ENCODE measurements around the gene PPIL4. TPM values are rescaled to one million over a fixed set of nuclear protein-coding genes. Genes with fewer than 3 reads are reported as not detected.

PPIL4 gene
- total and polyA plus RNA-seq, 7 experiments from 2014 or later, result 15.3 to 42.9 (median 28.1) TPM

GRCh38 chr6:149493761-149494320 lies 52.0 kb downstream of the PPIL4 start:
- Histone ChIP-seq H3K4me3 (ENCODE audit: low read length) (no peak overlapping the region), H3K27ac (ENCODE audit: low read depth, low read length) (peak overlapping the region; percentile 94), H3K9me3 (ENCODE audit: control insufficient read depth in 2 of 3, low read length in 3 of 3) (no peaks in the 10 kb centered on the region), H3K27me3 (ENCODE audit: control insufficient read depth in 2 of 2, insufficient read depth in 2 of 2, low read length in 2 of 2) (no peaks in the 10 kb centered on the region), H3K36me3 (ENCODE audit: control insufficient read depth in 2 of 3, insufficient read depth in 3 of 3, low read length in 3 of 3) (no peaks in the 10 kb centered on the region), H3K4me1 (ENCODE audit: control insufficient read depth in 2 of 2, insufficient read depth in 2 of 2, low read length in 2 of 2) (peaks cover 16 to 48% of the 10 kb centered on the region in 2 donors)
- CTCF ChIA-PET, result interaction anchor here (1.4 to 5.8 kb wide), 4 partner anchors 9 to 62 kb away, joined by 3 to 43 read pairs (median 6); partner anchors contain the start of gene ZC3H12D
- no peak for DNase-seq
- ATAC-seq, result no peak
- H3K4me1 Mint-ChIP-seq, result peaks cover 30 to 89% (median 58%) of the 10 kb centered on the region in 7 donors
- H3K27ac Mint-ChIP-seq, result peak overlapping the region; percentile 84 to 100 (median 92)
- intact Hi-C loops (cut with micrococcal nuclease), result no loop called here
- no peaks in the 10 kb centered on the region for H3K27me3 Mint-ChIP-seq
- H3K4me3 Mint-ChIP-seq, result peak overlapping the region in 5 of 10 donors; percentile 1 to 75 (median 48)
- H3K36me3 Mint-ChIP-seq, result peaks cover 0 to 9% (median 7%) of the 10 kb centered on the region in 5 donors
- H3K9me3 Mint-ChIP-seq, result peaks cover 0 to 1% (median 0%) of the 10 kb centered on the region in 11 donors
- POLR2A ChIA-PET, result interaction anchor here (0.6 to 3.8 kb wide), 7 partner anchors 11 to 346 kb away, joined by 3 to 32 read pairs (median 6); no protein-coding TSS in a partner anchor

- Histone ChIP-seq H3K27ac (ENCODE audit: low read depth, low read length) (peak overlapping the region; percentile 15), H3K4me1 (ENCODE audit: control insufficient read depth in 2 of 2, insufficient read depth in 2 of 2, low read length in 2 of 2) (peaks cover 16 to 46% of the 10 kb centered on the region in 2 donors), H3K36me3 (ENCODE audit: control insufficient read depth in 2 of 3, insufficient read depth in 3 of 3, low read length in 3 of 3) (no peaks in the 10 kb centered on the region), H3K27me3 (ENCODE audit: control insufficient read depth in 2 of 2, insufficient read depth in 2 of 2, low read length in 2 of 2) (no peaks in the 10 kb centered on the region), H3K4me3 (ENCODE audit: low read length) (no peak overlapping the region), H3K9me3 (ENCODE audit: control insufficient read depth in 2 of 3, low read length in 3 of 3) (no peaks in the 10 kb centered on the region)
- Mint-ChIP-seq H3K4me1 (peaks cover 30 to 88% (median 55%) of the 10 kb centered on the region in 7 donors), H3K9me3 (peaks cover 0 to 1% (median 0%) of the 10 kb centered on the region in 11 donors), H3K27ac (peak overlapping the region; percentile 84 to 100 (median 92)), H3K27me3 (no peaks in the 10 kb centered on the region), H3K4me3 (peak overlapping the region in 4 of 10 donors; percentile 1 to 69 (median 20)), H3K36me3 (peaks cover 0 to 9% (median 6%) of the 10 kb centered on the region in 5 donors)
- no peak for DNase-seq
- intact Hi-C loops (cut with micrococcal nuclease), result no loop called here
- POLR2A ChIA-PET, result interaction anchor here (1.8 kb wide), 1 partner anchor 18 kb away, joined by 6 read pairs; no protein-coding TSS in a partner anchor
- no peak for ATAC-seq
- CTCF ChIA-PET, result interaction anchor here (0.6 to 5.8 kb wide), 4 partner anchors 8 to 474 kb away, joined by 3 to 43 read pairs (median 6); partner anchors contain the start of gene ZC3H12D
Measured at GRCh38 chr6:149492798-149493343, 53.0 kb downstream of the PPIL4 start.

DNA sequence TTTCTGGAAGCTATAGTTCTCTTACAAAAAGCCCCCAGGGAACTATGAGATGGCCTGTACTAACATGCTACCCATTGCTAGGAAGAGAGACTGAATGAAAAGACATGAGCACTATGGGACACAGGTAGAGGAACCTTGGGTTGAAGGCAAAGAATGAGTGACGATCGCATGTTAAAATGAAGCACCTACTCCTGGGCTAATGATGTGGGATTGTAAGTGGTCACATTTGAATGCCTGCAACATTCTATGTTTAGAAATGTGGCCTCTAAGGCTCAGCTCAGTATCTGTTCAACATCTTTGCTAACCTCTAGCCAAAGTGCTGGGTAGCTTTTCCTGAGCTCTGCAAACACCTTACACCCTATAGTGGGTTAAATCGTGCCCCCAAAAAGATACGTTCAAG lies 55.9 kb downstream of the PPIL4 start:
- DNase-seq, result no peak
- intact Hi-C loops (cut with micrococcal nuclease), result no loop called here
- H3K9me3 Mint-ChIP-seq, result peaks cover 0 to 1% (median 0%) of the 10 kb centered on the region in 11 donors
- ATAC-seq, result no peak
- H3K4me3 Mint-ChIP-seq, result no peak overlapping the region
- Histone ChIP-seq H3K27me3 (ENCODE audit: control insufficient read depth in 2 of 2, insufficient read depth in 2 of 2, low read length in 2 of 2) (no peaks in the 10 kb centered on the region), H3K36me3 (ENCODE audit: control insufficient read depth in 2 of 3, insufficient read depth in 3 of 3, low read length in 3 of 3) (no peaks in the 10 kb centered on the region), H3K9me3 (ENCODE audit: control insufficient read depth in 2 of 3, low read length in 3 of 3) (no peaks in the 10 kb centered on the region), H3K27ac (ENCODE audit: low read depth, low read length) (peak overlapping the region; percentile 8), H3K4me3 (ENCODE audit: low read length) (no peak overlapping the region), H3K4me1 (ENCODE audit: control insufficient read depth in 2 of 2, insufficient read depth in 2 of 2, low read length in 2 of 2) (peaks cover 22 to 29% of the 10 kb centered on the region in 2 donors)
- peak overlapping the region in 6 of 9 donors; percentile 0 to 100 (median 34) for H3K27ac Mint-ChIP-seq
- H3K36me3 Mint-ChIP-seq, result peaks cover 0 to 9% (median 0%) of the 10 kb centered on the region in 5 donors
- CTCF ChIA-PET, result interaction anchor here (1.0 to 2.3 kb wide), 2 partner anchors 27 to 59 kb away, joined by 3 to 13 read pairs; no protein-coding TSS in a partner anchor
- no peaks in the 10 kb centered on the region for H3K27me3 Mint-ChIP-seq
- POLR2A ChIA-PET, result interaction anchor here (0.6 to 1.4 kb wide), 3 partner anchors 10 to 204 kb away, joined by 3 read pairs; no protein-coding TSS in a partner anchor
- peaks cover 19 to 75% (median 38%) of the 10 kb centered on the region in 7 donors for H3K4me1 Mint-ChIP-seq

DNA sequence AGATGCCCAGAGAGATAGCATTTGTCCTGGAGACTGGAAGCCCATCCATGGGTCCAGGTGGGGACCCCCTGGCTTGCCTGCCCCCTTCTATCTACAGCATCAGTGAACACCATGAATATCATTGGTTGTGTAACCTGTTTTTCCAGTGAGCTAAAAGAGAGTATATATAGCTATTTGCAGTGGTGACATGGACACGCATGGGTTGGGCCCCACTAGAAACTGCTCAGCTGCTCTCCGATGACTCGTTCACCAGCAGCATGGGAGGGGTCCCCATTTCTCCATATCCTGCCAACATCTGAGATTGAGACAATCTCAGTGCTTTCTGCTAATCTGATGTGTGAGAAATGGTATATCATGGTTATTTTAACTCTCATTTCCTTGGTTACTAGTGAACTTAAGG lies 57.0 kb downstream of the PPIL4 start:
- intact Hi-C loops (cut with micrococcal nuclease), result no loop called here

DNA sequence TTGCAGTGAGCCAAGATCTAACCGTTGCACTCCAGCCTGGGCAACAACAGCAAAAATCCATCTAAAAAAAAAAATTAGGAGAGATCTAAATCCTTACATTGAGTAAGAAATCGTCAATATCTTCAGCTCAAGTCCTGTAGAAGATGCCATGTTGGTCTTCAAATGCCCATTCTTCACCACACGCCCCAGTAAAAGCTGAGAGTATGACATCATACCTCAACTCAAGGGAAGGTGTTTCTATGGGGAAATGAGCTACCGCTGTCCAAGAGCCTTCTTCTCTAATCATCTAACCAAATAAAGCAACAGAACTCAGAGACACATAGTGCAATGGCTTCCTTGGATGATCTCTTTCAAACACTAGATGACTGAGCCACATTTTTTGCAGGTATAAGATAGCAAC lies 58.5 kb downstream of the PPIL4 start:
- Mint-ChIP-seq H3K9me3 (no peaks in the 10 kb centered on the region), H3K27ac (peak overlapping the region in 7 of 9 donors; percentile 0 to 100 (median 59)), H3K27me3 (no peaks in the 10 kb centered on the region), H3K4me1 (peaks cover 13 to 57% (median 39%) of the 10 kb centered on the region in 7 donors), H3K36me3 (peaks cover 0 to 9% (median 0%) of the 10 kb centered on the region in 5 donors), H3K4me3 (no peak overlapping the region)
- Histone ChIP-seq H3K4me3 (ENCODE audit: low read length) (no peak overlapping the region), H3K36me3 (ENCODE audit: control insufficient read depth in 2 of 3, insufficient read depth in 3 of 3, low read length in 3 of 3) (no peaks in the 10 kb centered on the region), H3K4me1 (ENCODE audit: control insufficient read depth in 2 of 2, insufficient read depth in 2 of 2, low read length in 2 of 2) (peaks cover 12 to 20% of the 10 kb centered on the region in 2 donors), H3K9me3 (ENCODE audit: control insufficient read depth in 2 of 3, low read length in 3 of 3) (no peaks in the 10 kb centered on the region), H3K27me3 (ENCODE audit: control insufficient read depth in 2 of 2, insufficient read depth in 2 of 2, low read length in 2 of 2) (no peaks in the 10 kb centered on the region), H3K27ac (ENCODE audit: low read depth, low read length) (no peak overlapping the region)
- no peak for DNase-seq
- CTCF ChIA-PET, result interaction anchor here (1.1 to 3.7 kb wide), 4 partner anchors 9 to 164 kb away, joined by 3 to 22 read pairs (median 6); no protein-coding TSS in a partner anchor
- ATAC-seq, result no peak
- intact Hi-C loops (cut with micrococcal nuclease), result no loop called here
- POLR2A ChIA-PET, result no interaction called here

More for the DNA sequence above, 57.0 kb downstream of the PPIL4 start:
- H3K4me1 Mint-ChIP-seq, result peaks cover 16 to 68% (median 36%) of the 10 kb centered on the region in 7 donors
- no peaks in the 10 kb centered on the region for H3K27me3 Mint-ChIP-seq
- peaks cover 0 to 1% (median 0%) of the 10 kb centered on the region in 11 donors for H3K9me3 Mint-ChIP-seq
- Histone ChIP-seq H3K27ac (ENCODE audit: low read depth, low read length) (peak overlapping the region; percentile 37), H3K36me3 (ENCODE audit: control insufficient read depth in 2 of 3, insufficient read depth in 3 of 3, low read length in 3 of 3) (no peaks in the 10 kb centered on the region), H3K9me3 (ENCODE audit: control insufficient read depth in 2 of 3, low read length in 3 of 3) (no peaks in the 10 kb centered on the region), H3K4me3 (ENCODE audit: low read length) (no peak overlapping the region), H3K27me3 (ENCODE audit: control insufficient read depth in 2 of 2, insufficient read depth in 2 of 2, low read length in 2 of 2) (no peaks in the 10 kb centered on the region), H3K4me1 (ENCODE audit: control insufficient read depth in 2 of 2, insufficient read depth in 2 of 2, low read length in 2 of 2) (peaks cover 14 to 25% of the 10 kb centered on the region in 2 donors)
- peak overlapping the region in 1 of 10 donors; percentile 53 for H3K4me3 Mint-ChIP-seq
- CTCF ChIA-PET, result interaction anchor here (2.3 kb wide), 1 partner anchor 29 kb away, joined by 13 read pairs; no protein-coding TSS in a partner anchor
- DNase-seq (no peak), ATAC-seq (no peak)
- peak overlapping the region in 6 of 9 donors; percentile 10 to 100 (median 70) for H3K27ac Mint-ChIP-seq
- POLR2A ChIA-PET, result interaction anchor here (1.2 to 1.4 kb wide), 2 partner anchors 9 to 58 kb away, joined by 3 read pairs; no protein-coding TSS in a partner anchor
- peaks cover 0 to 7% (median 1%) of the 10 kb centered on the region in 5 donors for H3K36me3 Mint-ChIP-seq

Data from naive thymus-derived CD4-positive, alpha-beta T cell (primary cell).